GM12878 (cell line): ENCODE data around the gene USF3. TPM values are rescaled to one million over a fixed set of nuclear protein-coding genes. Genes with fewer than 3 reads are reported as not detected.

Experiments used
- ATAC-seq: fragments of 200-7000 bp; cut with Tn5 transposase; 3 replicates; pipeline ENCODE4 v1.9.1; 2020; ENCODE audit warnings: mild to moderate bottlenecking, moderate library complexity
- BruUV-seq: library from RNA; stranded (reverse); fragments of 400-500 nt; replicated peaks from 2 replicates; lab custom pipeline; 2021; lab: Mats Ljungman, UMichigan
- CTCF ChIA-PET: fragments of 300-600 bp; sonication (Branson Sonifier 250); formaldehyde crosslinking; extraction: SDS; loops from one replicate; lab custom pipeline; 2021; ENCODE audit warnings: inconsistent platforms; lab: Yijun Ruan, JAX
- POLR2A ChIA-PET: fragments of 350-600 bp; formaldehyde crosslinking; extraction: SDS; loops from one replicate; lab custom pipeline; 2021; ENCODE audit warnings: inconsistent platforms; lab: Charles Lee
- RAD21 ChIA-PET: fragments of 300-600 bp; sonication (Branson Sonifier 250); formaldehyde crosslinking; loops from one replicate; lab custom pipeline; 2023; ENCODE audit warnings: antibody characterized with exemption; ENCODE audit not compliant: unreplicated experiment; lab: Charles Lee
- SMC1A ChIA-PET: fragments of 300-600 bp; sonication (Branson Sonifier 250); formaldehyde crosslinking; loops from one replicate; lab custom pipeline; 2023; ENCODE audit not compliant: unreplicated experiment, uncharacterized antibody; lab: Charles Lee
- DNase-seq: peaks from one replicate; pipeline ENCODE4 v3.0.0-alpha.2; 2011; ENCODE audit warnings: low read depth, low spot score
- FAIRE-seq: peaks from 3 replicates; lab custom pipeline; 2011; peaks lifted over from hg19 to GRCh38; lab: Jason Lieb, UNC
- H2AFZ ChIP-seq: 2 replicates; pipeline ENCODE4 v1.6.0; 2011; ENCODE audit warnings: low read depth, low read length, control low read depth; ENCODE audit not compliant: control insufficient read depth
- H3K27ac ChIP-seq: 2 replicates; pipeline ENCODE4 v1.5.1; 2011; ENCODE audit warnings: control low read depth; ENCODE audit not compliant: control insufficient read depth, insufficient read depth
- H3K27me3 ChIP-seq, 2 experiments: replicated peaks in 1 of 2; 2 replicates each; pipeline versions ENCODE4 v1.6.0 to v1.6.1; 2011; ENCODE audit warnings: low read length in 1 of 2; ENCODE audit not compliant: control insufficient read depth in 2 of 2, insufficient read depth in 2 of 2
- H3K36me3 ChIP-seq, 2 experiments: 2 replicates each; pipeline ENCODE4 v1.5.1; 2011; ENCODE audit warnings: low read length in 1 of 2; ENCODE audit not compliant: control insufficient read depth in 2 of 2, insufficient read depth in 2 of 2
- H3K4me1 ChIP-seq: 2 replicates; pipeline ENCODE4 v1.6.1; 2011; ENCODE audit warnings: mild to moderate bottlenecking, low read length, moderate library complexity, mixed read lengths; ENCODE audit not compliant: control insufficient read depth, insufficient read depth
- H3K4me2 ChIP-seq: 2 replicates; pipeline ENCODE4 v1.6.0; 2011; ENCODE audit warnings: control low read depth; ENCODE audit not compliant: control insufficient read depth, insufficient read depth
- H3K4me3 ChIP-seq: fragments of 200-600 bp; sonication (generic); 2 replicates; pipeline ENCODE4 v1.5.1; 2016
- H3K79me2 ChIP-seq: 2 replicates; pipeline ENCODE4 v1.6.0; 2011; ENCODE audit warnings: low read length; ENCODE audit not compliant: control insufficient read depth, insufficient read depth
- H3K9ac ChIP-seq: 2 replicates; pipeline ENCODE4 v1.8.0; 2011; ENCODE audit warnings: low read length, control low read depth, mixed read lengths; ENCODE audit not compliant: control insufficient read depth, insufficient read depth
- H3K9me3 ChIP-seq: replicated peaks from 3 replicates; pipeline ENCODE4 v1.5.1; 2011; ENCODE audit warnings: mild to moderate bottlenecking, low read length; ENCODE audit not compliant: control insufficient read depth, insufficient read depth
- H4K20me1 ChIP-seq: 2 replicates; pipeline ENCODE4 v1.6.0; 2011; ENCODE audit not compliant: control insufficient read depth, insufficient read depth
- CBX5 ChIP-seq: sonication (generic); IDR thresholded peaks from 2 replicates; pipeline ENCODE4 v1.6.1; 2016; ENCODE audit warnings: low read depth, moderate library complexity, mild to moderate bottlenecking, inconsistent platforms
- DPF2 ChIP-seq: fragments of 450-650 bp; IDR thresholded peaks from 2 replicates; pipeline ENCODE4 v1.6.1; 2017; ENCODE audit warnings: mild to moderate bottlenecking
- FOXM1 ChIP-seq: IDR thresholded peaks from 2 replicates; pipeline ENCODE4 v1.6.1; 2012; ENCODE audit warnings: low read depth, mild to moderate bottlenecking, inconsistent platforms, low read length, moderate library complexity
- NBN ChIP-seq: fragments of 450-650 bp; IDR thresholded peaks from 2 replicates; pipeline ENCODE4 v1.6.1; 2016
- PAX5 ChIP-seq: IDR thresholded peaks from 2 replicates; pipeline ENCODE4 v1.6.1; 2011; ENCODE audit warnings: low read depth, low read length, borderline replicate concordance
- RELA ChIP-seq: fragments of 450-650 bp; IDR thresholded peaks from 2 replicates; pipeline ENCODE4 v1.8.0; 2014; ENCODE audit warnings: borderline replicate concordance; ENCODE audit not compliant: partially characterized antibody
- SMAD5 ChIP-seq: IDR thresholded peaks from 2 replicates; pipeline ENCODE4 v1.6.1; 2016; ENCODE audit warnings: antibody characterized with exemption, low read depth
- SUZ12 ChIP-seq: fragments of 200-600 bp; sonication (generic); IDR thresholded peaks from one replicate; pipeline ENCODE4 v1.6.1; 2018; ENCODE audit warnings: antibody characterized with exemption, mild to moderate bottlenecking; ENCODE audit not compliant: unreplicated experiment
- TCF12 ChIP-seq: IDR thresholded peaks from 2 replicates; pipeline ENCODE4 v1.6.1; 2011; ENCODE audit warnings: low read depth, mild to moderate bottlenecking, low read length
- ZZZ3 ChIP-seq: IDR thresholded peaks from 2 replicates; pipeline ENCODE4 v1.6.1; 2011; ENCODE audit warnings: low read depth; ENCODE audit not compliant: control insufficient read depth, insufficient read length
- WGBS: methylation state at CpG from one replicate; pipeline ENCODE4 v1.1.6; 2016; ENCODE audit warnings: low lambda C conversion rate; ENCODE audit not compliant: insufficient replicate concordance, insufficient coverage; ENCODE audit errors: missing lambda C conversion rate; 5-methylcytosine and 5-hydroxymethylcytosine counted together
- in situ Hi-C: fragments of 300-500 bp; cut with MboI; formaldehyde crosslinking; loops from 9 replicates; pipeline ENCODE4 v1.14.3; 2018; ENCODE audit warnings: mixed read lengths
- intact Hi-C: fragments of 100-400 bp; cut with micrococcal nuclease; formaldehyde crosslinking; loops from one replicate; pipeline ENCODE4 v1.14.2; 2022; ENCODE audit not compliant: unreplicated experiment
- polyA plus RNA-seq, 11 experiments: library from polyadenylated mRNA; depleted of rRNA in 4 of 11; unstranded in 6 of 11; stranded (reverse) in 5 of 11; fragments of >200 nt; fragmentation: Nextera tagmentation in 4 of 11; fragmentation: Illumina TruSeq in 1 of 11; extraction: Ambion mirVana in 4 of 11; extraction: Trizol in 1 of 11; gene quantifications; 1 replicate in 1 of 11; 2 replicates in 10 of 11; pipeline versions ENCODE4 v1.2.1 to v1.2.3, GENCODE V29; 2011 to 2016; ENCODE audit warnings: inconsistent platforms in 2 of 11, missing spikeins in 2 of 11, low read depth in 1 of 11
- total RNA-seq, 4 experiments: library from RNA; depleted of rRNA in 3 of 4; stranded (reverse); fragments of >200 nt in 3 of 4; fragmentation: Illumina TruSeq in 1 of 4; extraction: Trizol in 1 of 4; gene quantifications; 2 replicates each; pipeline versions ENCODE4 v1.2.1 to v1.2.3, GENCODE V29; 2013 to 2021
- TF ChIP-seq, protein P1 (sequence below): IDR thresholded peaks from 2 replicates; pipeline ENCODE4 v1.6.1; 2012; ENCODE audit warnings: mild to moderate bottlenecking, low read depth, low read length
- TF ChIP-seq, protein P2 (sequence below): IDR thresholded peaks from 2 replicates; pipeline ENCODE4 v1.6.1; 2012; ENCODE audit warnings: low read depth, low read length, improper control_type of control experiment

USF3 gene
- total and polyA plus RNA-seq, 10 of the 15 experiments (the other 5 are each of a cell fraction or from before 2014, with no cell fraction given): 3.1 to 15.9 (median 7.8) TPM

DNA sequence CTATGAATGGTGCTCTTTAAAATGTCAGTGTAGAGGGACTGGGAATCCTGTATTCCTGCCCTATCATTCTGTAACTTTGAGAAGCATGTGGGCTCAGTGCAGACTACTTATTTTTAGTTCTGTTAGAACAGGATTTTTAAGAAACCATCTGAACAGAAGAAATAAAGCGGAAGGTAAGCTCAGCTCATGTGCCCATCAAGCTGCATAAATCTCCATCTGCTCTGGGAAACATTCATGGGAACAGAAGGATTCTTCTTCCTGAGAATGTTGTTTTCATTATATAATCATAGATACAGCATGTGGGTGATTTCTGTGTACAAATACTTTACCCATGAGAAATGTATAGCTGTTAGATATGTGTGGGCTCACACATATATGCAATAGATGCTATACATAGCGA lies 94.2 kb downstream of the USF3 start:
- H3K79me2 ChIP-seq: no peaks in the 10 kb centered on the region
- FAIRE-seq (no peak), DNase-seq (no peak), ATAC-seq (no peak)
- no peak overlapping the region for H3K4me2 ChIP-seq
- BruUV-seq: no TSS peak
- no peaks in the 10 kb centered on the region for H4K20me1 ChIP-seq
- H2AFZ ChIP-seq: no peak overlapping the region
- peaks cover 3 to 59% of the 10 kb centered on the region in 2 experiments for H3K36me3 ChIP-seq
- POLR2A ChIA-PET: no interaction called here
- SMC1A ChIA-PET: no interaction called here
- intact Hi-C loops: no loop called here
- CTCF ChIA-PET: interaction anchor here (0.8 to 4.6 kb wide), 3 partner anchors 107 to 109 kb away, joined by 3 to 21 read pairs (median 6); no protein-coding TSS in a partner anchor
- 95% methylated on average over 2 of the region's 2 CpGs for WGBS
- H3K27me3 ChIP-seq: no peaks in the 10 kb centered on the region
- peaks cover 13% of the 10 kb centered on the region for H3K4me1 ChIP-seq
- H3K4me3 ChIP-seq: no peak overlapping the region
- H3K9ac ChIP-seq: no peak overlapping the region
- H3K27ac ChIP-seq: no peak overlapping the region
- RAD21 ChIA-PET: interaction anchor here (0.6 kb wide), 1 partner anchor 86 kb away, joined by 3 read pairs; no protein-coding TSS in a partner anchor
- H3K9me3 ChIP-seq: no peaks in the 10 kb centered on the region
- TF ChIP-seq FOXM1: no peak
- no peak for TF ChIP-seq SMAD5
- TF ChIP-seq ZZZ3: no peak
- TF ChIP-seq, protein P1, sequence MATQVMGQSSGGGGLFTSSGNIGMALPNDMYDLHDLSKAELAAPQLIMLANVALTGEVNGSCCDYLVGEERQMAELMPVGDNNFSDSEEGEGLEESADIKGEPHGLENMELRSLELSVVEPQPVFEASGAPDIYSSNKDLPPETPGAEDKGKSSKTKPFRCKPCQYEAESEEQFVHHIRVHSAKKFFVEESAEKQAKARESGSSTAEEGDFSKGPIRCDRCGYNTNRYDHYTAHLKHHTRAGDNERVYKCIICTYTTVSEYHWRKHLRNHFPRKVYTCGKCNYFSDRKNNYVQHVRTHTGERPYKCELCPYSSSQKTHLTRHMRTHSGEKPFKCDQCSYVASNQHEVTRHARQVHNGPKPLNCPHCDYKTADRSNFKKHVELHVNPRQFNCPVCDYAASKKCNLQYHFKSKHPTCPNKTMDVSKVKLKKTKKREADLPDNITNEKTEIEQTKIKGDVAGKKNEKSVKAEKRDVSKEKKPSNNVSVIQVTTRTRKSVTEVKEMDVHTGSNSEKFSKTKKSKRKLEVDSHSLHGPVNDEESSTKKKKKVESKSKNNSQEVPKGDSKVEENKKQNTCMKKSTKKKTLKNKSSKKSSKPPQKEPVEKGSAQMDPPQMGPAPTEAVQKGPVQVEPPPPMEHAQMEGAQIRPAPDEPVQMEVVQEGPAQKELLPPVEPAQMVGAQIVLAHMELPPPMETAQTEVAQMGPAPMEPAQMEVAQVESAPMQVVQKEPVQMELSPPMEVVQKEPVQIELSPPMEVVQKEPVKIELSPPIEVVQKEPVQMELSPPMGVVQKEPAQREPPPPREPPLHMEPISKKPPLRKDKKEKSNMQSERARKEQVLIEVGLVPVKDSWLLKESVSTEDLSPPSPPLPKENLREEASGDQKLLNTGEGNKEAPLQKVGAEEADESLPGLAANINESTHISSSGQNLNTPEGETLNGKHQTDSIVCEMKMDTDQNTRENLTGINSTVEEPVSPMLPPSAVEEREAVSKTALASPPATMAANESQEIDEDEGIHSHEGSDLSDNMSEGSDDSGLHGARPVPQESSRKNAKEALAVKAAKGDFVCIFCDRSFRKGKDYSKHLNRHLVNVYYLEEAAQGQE: no peak
- TF ChIP-seq RELA: no peak
- no peak for TF ChIP-seq SUZ12
- TF ChIP-seq, protein P2, sequence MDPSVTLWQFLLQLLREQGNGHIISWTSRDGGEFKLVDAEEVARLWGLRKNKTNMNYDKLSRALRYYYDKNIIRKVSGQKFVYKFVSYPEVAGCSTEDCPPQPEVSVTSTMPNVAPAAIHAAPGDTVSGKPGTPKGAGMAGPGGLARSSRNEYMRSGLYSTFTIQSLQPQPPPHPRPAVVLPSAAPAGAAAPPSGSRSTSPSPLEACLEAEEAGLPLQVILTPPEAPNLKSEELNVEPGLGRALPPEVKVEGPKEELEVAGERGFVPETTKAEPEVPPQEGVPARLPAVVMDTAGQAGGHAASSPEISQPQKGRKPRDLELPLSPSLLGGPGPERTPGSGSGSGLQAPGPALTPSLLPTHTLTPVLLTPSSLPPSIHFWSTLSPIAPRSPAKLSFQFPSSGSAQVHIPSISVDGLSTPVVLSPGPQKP: no peak
- no peak for TF ChIP-seq DPF2
- no peak for TF ChIP-seq TCF12
- TF ChIP-seq PAX5: no peak
- no peak for TF ChIP-seq CBX5
- TF ChIP-seq NBN: no peak
- in situ Hi-C loops: no loop called here
